Astrocyte (in vitro differentiated cells and primary cell): ENCODE data around the gene SELENOF.

Experiments
- CTCF ChIP-seq: IDR thresholded peaks from 2 replicates; pipeline ENCODE4 v1.5.1; 2011; ENCODE audit warnings: low read depth, mild to moderate bottlenecking, inconsistent platforms, low read length, moderate library complexity; ENCODE audit not compliant: insufficient read depth
- EZH2 ChIP-seq: IDR thresholded peaks from 2 replicates; pipeline ENCODE4 v1.6.1; 2012; ENCODE audit warnings: mild to moderate bottlenecking, low read length, inconsistent platforms; ENCODE audit not compliant: insufficient read depth

- TF ChIP-seq CTCF: no peak
- TF ChIP-seq EZH2: no peak
Measured at GRCh38 chr1:86913896-86914600, at the start of gene SELENOF.
